GM12892 (cell line): ENCODE results near the gene NUDCD3.

Source experiments
- POLR2A ChIP-seq: IDR thresholded peaks from 2 replicates; pipeline ENCODE4 v1.6.1; 2011; ENCODE audit warnings: low read depth, low read length, control low read depth
- TAF1 ChIP-seq: IDR thresholded peaks from 2 replicates; pipeline ENCODE4 v1.6.1; 2011; ENCODE audit warnings: low read depth, mild to moderate bottlenecking, control low read depth, low read length, borderline replicate concordance

GRCh38 chr7:44387389-44387788 is 103.1 kb downstream of the NUDCD3 start:
- no peak for TF ChIP-seq POLR2A
- TF ChIP-seq TAF1: no peak
